GM18508 (cell line): Measurements from ENCODE around the gene SLC9A3.
"Not testable (repeated sequence)": the region's sequence is repeated elsewhere in the genome, so short reads cannot be mapped to it uniquely, and the experiment has no call there.

Experiments
- ATAC-seq: cut with Tn5 transposase; IDR thresholded peaks from one replicate; pipeline ENCODE4 v1.9.1; 2021; ENCODE audit warnings: moderate number of reproducible peaks; ENCODE audit not compliant: insufficient read depth, unreplicated experiment

Gene SLC9A3

GRCh38 chr5:479566-480319 lies 44.5 kb downstream of the SLC9A3 start:
- no peak for ATAC-seq

GRCh38 chr5:478982-479535 lies 45.2 kb downstream of the SLC9A3 start:
- no peak for ATAC-seq

- ATAC-seq: no peak
Measured at GRCh38 chr5:478369-478981, 45.8 kb downstream of the SLC9A3 start.

- no peak for ATAC-seq
Measured at GRCh38 chr5:477871-478270, 46.4 kb downstream of the SLC9A3 start.

- ATAC-seq: no peak
Measured at GRCh38 chr5:477247-477646, 47.0 kb downstream of the SLC9A3 start.

- no peak for ATAC-seq
Measured at GRCh38 chr5:476814-477175, 47.5 kb downstream of the SLC9A3 start.

- no peak for ATAC-seq
Measured at GRCh38 chr5:476102-476813, 48.0 kb downstream of the SLC9A3 start.

- ATAC-seq: no peak
Measured at GRCh38 chr5:475704-476101, 48.5 kb downstream of the SLC9A3 start.

GRCh38 chr5:474840-475661 lies 49.2 kb downstream of the SLC9A3 start:
- ATAC-seq: no peak

GRCh38 chr5:474232-474839 lies 49.9 kb downstream of the SLC9A3 start:
- not testable (repeated sequence) for ATAC-seq

GRCh38 chr5:473551-474192 lies 50.6 kb downstream of the SLC9A3 start:
- no peak for ATAC-seq

- ATAC-seq: no peak
Measured at GRCh38 chr5:472656-473550, 51.3 kb downstream of the SLC9A3 start.

- ATAC-seq: no peak
Measured at GRCh38 chr5:472076-472655, 52.1 kb downstream of the SLC9A3 start.

GRCh38 chr5:471750-472058 lies 52.5 kb downstream of the SLC9A3 start:
- no peak for ATAC-seq

GRCh38 chr5:470961-471749 lies 53.1 kb downstream of the SLC9A3 start:
- ATAC-seq: no peak

- ATAC-seq: no peak
Measured at GRCh38 chr5:469752-470483, 54.3 kb downstream of the SLC9A3 start.

GRCh38 chr5:468401-468800 lies 55.8 kb downstream of the SLC9A3 start:
- ATAC-seq: no peak
